ENCODE data around the gene KRIT1. TPM values are rescaled to one million over a fixed set of nuclear protein-coding genes. Genes with fewer than 3 reads are reported as not detected.
"Not testable (repeated sequence)": the region's sequence is repeated elsewhere in the genome, so short reads cannot be mapped to it uniquely, and the experiment has no call there.

KRIT1 gene
- total RNA-seq, 2 experiments from 2014 or later = 21.5 to 27.9 TPM

DNA sequence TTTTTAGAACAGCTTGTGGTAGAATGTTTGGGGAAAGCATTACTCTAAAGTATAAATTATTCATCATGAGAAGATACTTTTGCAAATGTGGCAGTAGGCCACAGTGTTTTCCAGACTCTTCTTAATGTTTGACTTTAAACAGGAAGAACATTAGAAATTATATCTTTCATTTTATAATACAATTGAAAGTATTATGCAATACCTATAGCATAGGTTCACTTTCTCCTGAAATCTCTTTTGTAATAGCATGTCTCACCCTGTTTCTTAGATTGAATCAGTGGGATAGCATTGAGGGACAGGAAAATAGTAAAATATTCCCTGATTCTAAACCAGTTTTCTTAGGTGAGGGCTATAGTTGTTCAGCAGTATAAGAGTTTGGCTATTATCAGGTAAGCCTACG lies 23.2 kb upstream of the KRIT1 start:
- no peaks in the 10 kb centered on the region for H3K27me3 Mint-ChIP-seq (ENCODE audit: low read depth)
- H3K4me1 Mint-ChIP-seq (ENCODE audit: low read depth) = no peaks in the 10 kb centered on the region
- no peaks in the 10 kb centered on the region for H3K9me3 Mint-ChIP-seq
- no peak overlapping the region for H3K4me3 Mint-ChIP-seq
- DNase-seq = no peak
- intact Hi-C loops (cut with micrococcal nuclease) = no loop called here
- CTCF ChIA-PET = no interaction called here
- H3K27ac Mint-ChIP-seq = no peak overlapping the region
- H3K36me3 Mint-ChIP-seq (ENCODE audit: low read depth) = peaks cover 10% of the 10 kb centered on the region

DNA sequence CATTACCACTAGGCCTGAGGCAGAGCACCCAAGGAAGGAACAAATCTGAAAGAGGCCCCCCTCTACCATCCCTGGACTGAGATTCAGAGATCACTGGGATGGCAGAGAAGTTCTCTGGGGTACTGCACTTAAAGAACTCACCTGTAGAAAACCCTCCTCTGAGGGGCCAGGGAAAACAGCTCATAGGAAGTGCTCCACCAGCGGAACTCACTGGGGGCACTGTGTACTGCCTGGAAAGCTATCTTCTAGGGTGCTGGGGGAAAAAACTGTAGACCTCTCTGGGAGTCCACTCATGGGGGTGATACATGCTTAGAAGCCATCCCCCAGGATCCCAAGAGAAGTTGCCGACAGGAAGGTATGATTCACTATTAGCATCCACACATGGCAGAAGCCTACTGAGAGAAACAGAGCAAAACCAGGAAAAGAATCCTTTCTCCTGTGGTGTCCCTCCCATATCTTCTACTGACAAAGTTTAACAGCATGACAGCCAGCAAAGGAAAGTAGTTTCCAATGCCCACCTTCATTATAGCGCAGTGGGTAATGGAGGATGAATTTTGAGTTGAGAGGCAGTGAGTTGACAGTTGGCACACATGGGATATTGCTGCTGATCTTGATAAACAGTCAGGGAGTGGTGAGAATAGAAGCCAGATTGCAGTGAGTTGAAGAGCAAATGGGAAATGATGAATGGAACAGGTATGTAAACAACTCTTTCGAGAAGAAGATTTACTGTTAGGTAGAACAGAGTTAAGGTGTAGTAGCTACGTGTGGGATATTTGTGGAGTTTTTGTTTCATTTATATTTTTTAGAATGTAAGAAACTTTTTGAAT lies 20.9 kb upstream of the KRIT1 start:
- CTCF ChIA-PET = no interaction called here
- intact Hi-C loops (cut with micrococcal nuclease) = no loop called here
- Mint-ChIP-seq H3K4me1 (ENCODE audit: low read depth) (no peaks in the 10 kb centered on the region), H3K4me3 (no peak overlapping the region), H3K27ac (no peak overlapping the region), H3K9me3 (no peaks in the 10 kb centered on the region), H3K36me3 (ENCODE audit: low read depth) (peaks cover 7% of the 10 kb centered on the region), H3K27me3 (ENCODE audit: low read depth) (no peaks in the 10 kb centered on the region)
- no peak for DNase-seq

DNA sequence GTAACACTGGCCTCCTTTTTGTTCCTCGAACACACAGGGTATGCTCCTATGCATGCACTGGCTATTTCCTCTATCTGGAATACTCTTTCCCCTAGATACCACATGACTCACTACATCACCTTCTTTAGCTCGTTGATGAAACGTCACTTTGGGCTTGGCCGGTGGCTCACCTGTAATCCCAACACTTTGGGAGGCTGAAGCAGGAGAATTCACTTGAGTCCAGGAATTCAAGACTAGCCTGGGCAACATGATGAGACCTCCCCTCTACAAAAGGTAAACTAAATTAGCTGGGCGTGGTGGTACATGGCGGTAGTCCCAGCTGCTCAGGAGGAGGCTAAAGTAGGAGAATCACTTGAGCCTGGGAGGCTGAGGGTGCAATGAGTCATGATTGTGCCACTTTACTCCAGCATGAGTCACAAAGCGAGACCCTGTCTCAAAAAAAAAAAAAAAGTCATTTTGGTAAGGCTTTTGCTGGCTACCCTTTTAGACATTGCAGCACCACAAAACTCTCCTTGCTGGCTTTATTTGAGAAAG lies 14.6 kb upstream of the KRIT1 start:
- no peak for DNase-seq
- intact Hi-C loops (cut with micrococcal nuclease) = no loop called here
- H3K27me3 Mint-ChIP-seq (ENCODE audit: low read depth) = no peaks in the 10 kb centered on the region
- no peak overlapping the region for H3K4me3 Mint-ChIP-seq
- CTCF ChIA-PET = interaction anchor here (0.7 kb wide), 2 partner anchors 31 kb away, joined by 3 to 4 read pairs; no protein-coding TSS in a partner anchor
- H3K36me3 Mint-ChIP-seq (ENCODE audit: low read depth) = peaks cover 13% of the 10 kb centered on the region
- H3K4me1 Mint-ChIP-seq (ENCODE audit: low read depth) = peaks cover 16% of the 10 kb centered on the region
- no peak overlapping the region for H3K27ac Mint-ChIP-seq
- H3K9me3 Mint-ChIP-seq = no peaks in the 10 kb centered on the region

DNA sequence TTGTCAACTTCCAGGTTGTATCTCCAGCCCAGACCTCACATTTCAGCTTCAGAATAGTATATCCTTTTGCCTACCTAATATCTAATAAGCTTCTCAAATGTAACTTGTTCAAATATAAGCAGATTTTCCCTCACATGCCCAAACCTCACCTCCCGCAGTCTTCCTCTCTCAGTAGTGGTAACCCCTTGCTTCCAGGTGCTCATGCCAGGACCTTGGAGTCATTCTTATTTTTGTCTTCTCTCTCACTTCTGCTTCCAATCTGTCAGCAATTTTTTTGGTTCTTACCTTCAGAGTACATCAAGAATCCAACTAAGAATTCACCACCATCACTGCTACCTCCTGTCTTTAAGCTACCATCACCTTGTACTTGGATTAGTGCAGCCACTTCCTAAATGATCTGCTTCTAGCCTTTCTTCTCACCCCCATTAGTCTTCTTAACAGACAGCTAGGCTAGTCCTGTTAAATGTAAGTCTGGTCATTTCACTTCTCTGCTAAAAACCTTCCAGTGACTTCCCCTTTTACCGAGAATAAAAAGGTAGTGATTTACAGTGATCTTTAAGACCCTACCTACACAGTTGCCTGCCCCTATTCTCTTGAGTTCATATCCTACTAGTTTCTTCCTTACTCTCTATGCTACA lies 14.0 kb upstream of the KRIT1 start:
- Mint-ChIP-seq H3K4me3 (no peak overlapping the region), H3K27me3 (ENCODE audit: low read depth) (no peaks in the 10 kb centered on the region), H3K36me3 (ENCODE audit: low read depth) (peaks cover 18% of the 10 kb centered on the region), H3K4me1 (ENCODE audit: low read depth) (peaks cover 22% of the 10 kb centered on the region), H3K9me3 (peaks cover 4% of the 10 kb centered on the region), H3K27ac (no peak overlapping the region)
- CTCF ChIA-PET = no interaction called here
- intact Hi-C loops (cut with micrococcal nuclease) = no loop called here
- no peak for DNase-seq

DNA sequence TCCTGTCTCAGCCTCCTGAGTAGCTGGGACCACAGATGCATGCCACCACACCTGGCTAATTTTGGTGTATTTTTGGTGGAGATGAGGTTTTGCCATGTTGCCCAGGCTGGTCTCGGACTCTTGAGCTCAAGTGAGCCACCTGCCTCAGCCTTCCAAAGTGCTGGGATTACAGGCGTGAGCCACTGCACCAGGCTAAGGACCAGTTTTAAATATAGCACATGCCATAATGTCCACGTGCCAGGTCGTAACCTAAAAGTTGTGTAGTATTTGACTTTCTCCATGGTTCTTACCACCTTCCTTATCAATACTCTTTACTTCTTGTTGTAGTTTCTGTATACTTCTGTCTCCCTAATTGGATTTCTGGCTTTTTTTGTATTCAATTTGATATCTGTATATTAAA lies 13.3 kb upstream of the KRIT1 start:
- Mint-ChIP-seq H3K27me3 (ENCODE audit: low read depth) (no peaks in the 10 kb centered on the region), H3K4me3 (no peak overlapping the region), H3K9me3 (peaks cover 5% of the 10 kb centered on the region), H3K36me3 (ENCODE audit: low read depth) (peaks cover 18% of the 10 kb centered on the region), H3K4me1 (ENCODE audit: low read depth) (peaks cover 23% of the 10 kb centered on the region), H3K27ac (no peak overlapping the region)
- CTCF ChIA-PET = interaction anchor here (0.7 kb wide), 1 partner anchor 835 kb away, joined by 3 read pairs; no protein-coding TSS in a partner anchor
- intact Hi-C loops (cut with micrococcal nuclease) = no loop called here
- DNase-seq = no peak

DNA sequence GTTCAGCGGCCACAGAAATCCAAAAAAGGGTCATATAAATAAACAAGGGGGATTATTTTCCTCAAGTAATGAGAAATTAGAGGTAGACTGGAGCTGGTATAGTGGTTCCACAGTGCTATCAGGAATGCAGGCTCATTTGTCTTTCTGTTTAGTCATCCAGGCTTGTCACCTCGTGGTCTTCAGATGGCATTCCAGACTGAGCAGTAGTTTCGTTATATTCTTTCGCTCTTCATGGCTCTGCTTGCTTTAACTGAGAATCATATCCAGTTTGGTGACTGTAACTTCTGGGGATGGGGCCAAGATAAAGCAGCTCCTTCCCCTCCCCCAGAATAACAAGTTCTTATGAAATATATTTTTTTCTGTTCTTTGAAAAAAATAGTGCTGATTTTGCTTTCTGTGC lies 9.6 kb upstream of the KRIT1 start:
- no peak for DNase-seq
- Mint-ChIP-seq H3K4me3 (no peak overlapping the region), H3K36me3 (ENCODE audit: low read depth) (peaks cover 20% of the 10 kb centered on the region), H3K27me3 (ENCODE audit: low read depth) (no peaks in the 10 kb centered on the region), H3K9me3 (peaks cover 5% of the 10 kb centered on the region), H3K27ac (no peak overlapping the region), H3K4me1 (ENCODE audit: low read depth) (peaks cover 37% of the 10 kb centered on the region)
- CTCF ChIA-PET = no interaction called here
- intact Hi-C loops (cut with micrococcal nuclease) = no loop called here

DNA sequence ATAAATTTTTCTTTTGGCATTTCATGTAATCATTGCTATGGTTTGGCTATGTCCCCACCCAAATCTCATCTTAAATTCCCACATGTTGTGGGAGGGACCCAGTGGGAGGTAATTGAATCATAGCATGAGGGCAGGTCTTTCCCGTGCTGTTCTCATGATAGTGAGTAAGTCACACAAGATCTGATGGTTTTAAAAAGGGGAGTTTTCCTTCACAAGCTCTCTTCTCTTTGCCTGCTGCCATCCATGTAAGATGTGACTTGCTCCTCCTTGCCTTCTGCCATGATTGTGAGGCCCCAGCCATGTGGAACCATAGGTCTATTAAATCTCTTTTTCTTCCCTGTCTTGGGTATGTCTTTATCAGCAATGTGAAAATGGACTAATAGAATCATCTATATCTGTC lies 9.1 kb upstream of the KRIT1 start:
- Mint-ChIP-seq H3K4me1 (ENCODE audit: low read depth) (peaks cover 32% of the 10 kb centered on the region), H3K36me3 (ENCODE audit: low read depth) (peaks cover 15% of the 10 kb centered on the region)
- CTCF ChIA-PET; H3K27me3 Mint-ChIP-seq (ENCODE audit: low read depth); H3K9me3 Mint-ChIP-seq; intact Hi-C loops (cut with micrococcal nuclease); DNase-seq; H3K27ac Mint-ChIP-seq; H3K4me3 Mint-ChIP-seq: not testable (repeated sequence)

DNA sequence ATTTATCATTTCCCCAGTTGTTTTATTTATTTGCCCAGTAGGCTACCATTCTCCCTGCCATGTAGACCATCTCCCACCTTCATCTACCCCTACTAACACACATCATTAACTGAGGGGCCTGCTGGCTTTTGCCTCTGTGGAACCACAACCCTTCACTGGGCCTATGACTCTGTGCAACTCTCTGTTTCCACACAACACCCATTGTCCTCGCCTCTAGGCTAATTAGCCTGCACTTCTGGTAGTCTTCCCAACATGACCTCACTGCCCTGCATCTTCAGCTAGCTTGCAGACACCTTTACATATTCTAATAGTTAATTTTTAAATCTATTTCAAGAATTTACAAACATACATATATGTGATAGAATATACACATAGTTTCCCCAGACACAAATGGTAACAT lies 7.5 kb upstream of the KRIT1 start:
- Mint-ChIP-seq H3K27ac (no peak overlapping the region), H3K9me3 (peaks cover 5% of the 10 kb centered on the region), H3K36me3 (ENCODE audit: low read depth) (peaks cover 15% of the 10 kb centered on the region), H3K4me3 (no peak overlapping the region), H3K4me1 (ENCODE audit: low read depth) (peaks cover 33% of the 10 kb centered on the region), H3K27me3 (ENCODE audit: low read depth) (no peaks in the 10 kb centered on the region)
- intact Hi-C loops (cut with micrococcal nuclease) = no loop called here
- no peak for DNase-seq
- CTCF ChIA-PET = no interaction called here

DNA sequence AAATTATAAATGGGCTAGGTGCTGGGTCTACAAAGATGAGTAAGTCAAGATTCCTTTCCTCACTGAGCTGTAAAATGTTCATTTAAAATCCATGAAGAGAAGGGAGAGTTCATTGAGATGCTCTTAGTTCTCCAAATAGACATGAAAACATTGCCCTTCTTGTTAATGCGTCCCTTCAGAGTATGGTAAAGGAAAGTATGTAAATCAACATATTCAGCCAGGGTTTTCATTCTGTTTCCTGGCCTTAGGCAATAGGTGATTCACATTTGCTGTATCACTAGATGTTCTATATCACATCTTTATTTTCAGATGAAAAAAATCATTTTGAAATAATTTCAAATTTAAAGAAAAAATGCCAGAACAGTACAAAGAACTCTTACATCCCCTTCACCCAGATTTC lies 5.5 kb upstream of the KRIT1 start:
- Mint-ChIP-seq H3K27ac (no peak overlapping the region), H3K27me3 (ENCODE audit: low read depth) (no peaks in the 10 kb centered on the region), H3K4me1 (ENCODE audit: low read depth) (peaks cover 43% of the 10 kb centered on the region), H3K36me3 (ENCODE audit: low read depth) (peaks cover 18% of the 10 kb centered on the region), H3K9me3 (peaks cover 5% of the 10 kb centered on the region), H3K4me3 (no peak overlapping the region)
- CTCF ChIA-PET = no interaction called here
- DNase-seq = no peak
- intact Hi-C loops (cut with micrococcal nuclease) = no loop called here

DNA sequence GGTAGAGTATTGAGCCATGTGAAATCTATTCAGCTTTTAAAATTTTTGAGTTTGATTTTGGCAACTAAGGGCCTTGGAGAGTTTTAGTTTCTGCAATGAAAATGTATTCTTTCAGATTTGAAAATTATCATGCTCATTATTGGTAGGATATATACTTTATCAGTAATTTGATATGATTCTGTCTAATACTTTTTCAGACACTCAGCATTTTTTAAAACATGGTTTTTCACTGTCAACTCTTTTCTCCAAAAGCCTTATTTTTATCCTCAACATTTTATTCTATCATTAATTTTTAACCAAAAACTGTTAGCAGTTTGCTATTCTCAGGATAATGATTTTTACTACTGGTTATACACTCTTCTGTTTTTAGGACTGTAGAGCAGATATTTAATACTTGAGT lies 4.9 kb upstream of the KRIT1 start:
- Mint-ChIP-seq H3K9me3 (peaks cover 5% of the 10 kb centered on the region), H3K36me3 (ENCODE audit: low read depth) (peaks cover 18% of the 10 kb centered on the region), H3K27ac (no peak overlapping the region), H3K27me3 (ENCODE audit: low read depth) (no peaks in the 10 kb centered on the region), H3K4me3 (no peak overlapping the region), H3K4me1 (ENCODE audit: low read depth) (peaks cover 38% of the 10 kb centered on the region)
- DNase-seq = no peak
- CTCF ChIA-PET = no interaction called here
- intact Hi-C loops (cut with micrococcal nuclease) = no loop called here

DNA sequence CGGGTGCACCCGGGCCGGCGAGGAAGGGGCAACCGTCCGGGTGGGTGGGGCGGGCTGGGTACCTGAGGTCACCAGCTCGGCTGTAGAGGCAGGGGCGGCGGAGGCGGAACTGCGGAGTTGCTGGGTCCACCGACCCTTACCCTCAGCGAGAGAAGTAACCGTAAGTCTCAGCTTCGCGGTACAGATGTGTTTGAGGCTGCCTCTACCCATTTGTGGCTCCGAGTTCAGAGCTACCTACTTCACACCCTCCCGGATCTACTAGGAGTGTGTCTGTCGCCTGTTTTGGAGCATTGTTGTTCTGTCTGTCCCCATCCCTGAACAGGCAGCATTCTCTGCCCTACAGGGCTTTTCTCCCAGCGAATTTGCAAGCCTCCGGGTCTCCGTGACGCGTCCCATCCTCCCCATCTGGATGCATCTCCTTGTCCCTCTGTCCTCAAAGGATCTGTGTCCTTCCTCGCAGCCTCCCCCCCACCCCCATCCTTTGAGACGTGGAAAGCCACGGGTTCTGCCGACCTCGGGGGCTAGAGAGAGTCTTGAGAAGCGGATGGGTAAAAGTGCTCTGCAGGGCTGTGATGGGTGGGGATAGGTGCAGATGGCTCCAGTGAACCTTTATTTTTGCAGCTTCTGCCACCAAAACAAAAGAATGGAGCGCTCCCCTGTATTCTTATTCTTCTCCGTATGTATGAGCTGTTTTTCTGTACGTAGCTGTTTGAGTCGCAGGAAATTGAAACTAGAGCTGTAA lies 817 bp upstream of the KRIT1 start:
- peak overlapping the region; percentile 80 for H3K27ac Mint-ChIP-seq
- peak; percentile 28 for DNase-seq
- no peaks in the 10 kb centered on the region for H3K9me3 Mint-ChIP-seq
- intact Hi-C loops (cut with micrococcal nuclease) = loop anchor here (2.0 to 10.0 kb wide), 5 partner anchors 344 to 1900 kb away; partner anchors contain the start of genes CDK6, FAM133B, GTPBP10 and VPS50
- CTCF ChIA-PET = interaction anchor here (0.9 to 2.5 kb wide), 3 partner anchors 67 to 202 kb away, joined by 3 to 9 read pairs (median 3); partner anchors contain the start of genes GATAD1 and LRRD1
- peak overlapping the region; percentile 91 for H3K4me3 Mint-ChIP-seq
- peaks cover 9% of the 10 kb centered on the region for H3K36me3 Mint-ChIP-seq (ENCODE audit: low read depth)
- no peaks in the 10 kb centered on the region for H3K27me3 Mint-ChIP-seq (ENCODE audit: low read depth)
- H3K4me1 Mint-ChIP-seq (ENCODE audit: low read depth) = peaks cover 39% of the 10 kb centered on the region

All from activated naive CD4-positive, alpha-beta T cell treated with anti-CD3 and anti-CD28 coated beads for 36 hours (primary cell).